Trophoblast cell (in vitro differentiated cells and primary cell): Measurements from ENCODE around the gene EXOC7.
A peak's percentile ranks its signal among the peaks of the same experiment; 100 is the strongest.

ENCODE experiments used
- DNase-seq, 2 donors: peaks; one replicate each; pipeline ENCODE4 v3.0.0-alpha.2; 2016
- H2AFZ ChIP-seq: 2 replicates; pipeline ENCODE4 v1.6.1; 2013; ENCODE audit warnings: low read length, moderate library complexity, mild to moderate bottlenecking; ENCODE audit not compliant: insufficient read depth, poor library complexity
- H2AK5ac ChIP-seq: 2 replicates; pipeline ENCODE4 v1.6.1; 2013; ENCODE audit warnings: mild to moderate bottlenecking, low read length
- H2BK120ac ChIP-seq: 2 replicates; pipeline ENCODE4 v1.6.1; 2013; ENCODE audit warnings: low read length, mild to moderate bottlenecking, moderate library complexity; ENCODE audit not compliant: insufficient read depth, poor library complexity
- H2BK12ac ChIP-seq: 2 replicates; pipeline ENCODE4 v1.6.1; 2013; ENCODE audit warnings: mild to moderate bottlenecking, low read length, moderate library complexity
- H2BK5ac ChIP-seq: 2 replicates; pipeline ENCODE4 v1.6.1; 2013; ENCODE audit warnings: low read length, low read depth, moderate library complexity, mild to moderate bottlenecking; ENCODE audit not compliant: poor library complexity
- H3K14ac ChIP-seq: 2 replicates; pipeline ENCODE4 v1.6.1; 2013; ENCODE audit warnings: mild to moderate bottlenecking, low read length
- H3K18ac ChIP-seq: 2 replicates; pipeline ENCODE4 v1.6.1; 2013; ENCODE audit warnings: mild to moderate bottlenecking, low read length
- H3K23ac ChIP-seq: 2 replicates; pipeline ENCODE4 v1.6.1; 2013; ENCODE audit warnings: low read length
- H3K27ac ChIP-seq: 2 replicates; pipeline ENCODE4 v1.5.1; 2013; ENCODE audit warnings: low read depth, mild to moderate bottlenecking, inconsistent platforms, low read length, moderate library complexity
- H3K27me3 ChIP-seq: 2 replicates; pipeline ENCODE4 v1.6.1; 2013; ENCODE audit warnings: inconsistent platforms, mild to moderate bottlenecking, low read length, moderate library complexity; ENCODE audit not compliant: insufficient read depth
- H3K36me3 ChIP-seq, 2 experiments: 1 replicate in 1 of 2; 2 replicates in 1 of 2; pipeline ENCODE4 v1.6.1; 2013; ENCODE audit warnings: low read length in 2 of 2, mild to moderate bottlenecking in 2 of 2, moderate library complexity in 1 of 2; ENCODE audit not compliant: insufficient read depth in 2 of 2, control insufficient read depth in 1 of 2
- H3K4ac ChIP-seq: 2 replicates; pipeline ENCODE4 v1.6.1; 2013; ENCODE audit warnings: low read depth, mild to moderate bottlenecking, low read length, moderate library complexity
- H3K4me1 ChIP-seq, 2 experiments: 1 replicate in 1 of 2; 2 replicates in 1 of 2; pipeline ENCODE4 v1.6.1; 2013; ENCODE audit warnings: low read length in 2 of 2, mild to moderate bottlenecking in 2 of 2, moderate library complexity in 1 of 2; ENCODE audit not compliant: insufficient read depth in 2 of 2, control insufficient read depth in 1 of 2
- H3K4me2 ChIP-seq: 2 replicates; pipeline ENCODE4 v1.6.1; 2013; ENCODE audit warnings: inconsistent platforms, mild to moderate bottlenecking, low read length, moderate library complexity
- H3K4me3 ChIP-seq: 2 replicates; pipeline ENCODE4 v1.5.1; 2013; ENCODE audit warnings: mild to moderate bottlenecking, low read depth, low read length, inconsistent platforms
- H3K79me1 ChIP-seq: one replicate; pipeline ENCODE4 v1.6.1; 2013; ENCODE audit warnings: low read length
- H3K79me2 ChIP-seq: 2 replicates; pipeline ENCODE4 v1.6.1; 2013; ENCODE audit warnings: low read length, mild to moderate bottlenecking; ENCODE audit not compliant: control insufficient read depth, insufficient read depth, poor library complexity
- H3K9ac ChIP-seq: 2 replicates; pipeline ENCODE4 v1.6.1; 2013; ENCODE audit warnings: mild to moderate bottlenecking, low read length
- H3K9me3 ChIP-seq: 2 replicates; pipeline ENCODE4 v1.6.1; 2013; ENCODE audit warnings: low read depth, mild to moderate bottlenecking, control low read depth, inconsistent platforms, low read length; ENCODE audit not compliant: insufficient read depth
- H4K12ac ChIP-seq: 2 replicates; pipeline ENCODE4 v1.6.1; 2013; ENCODE audit warnings: low read depth, mild to moderate bottlenecking, low read length, moderate library complexity
- H4K8ac ChIP-seq: 2 replicates; pipeline ENCODE4 v1.6.1; 2013; ENCODE audit warnings: low read depth, mild to moderate bottlenecking, low read length, moderate library complexity
- H4K91ac ChIP-seq: one replicate; pipeline ENCODE4 v1.6.1; 2013; ENCODE audit warnings: low read depth, mild to moderate bottlenecking, low read length, moderate library complexity
- WGBS: extraction: QIAGEN DNeasy Blood & Tissue Kit; methylation state at CpG from one replicate; pipeline ENCODE4 v1.1.7; 2013; ENCODE audit warnings: missing lambda C conversion rate; ENCODE audit not compliant: insufficient read length, insufficient coverage; ENCODE audit errors: extremely low coverage; 5-methylcytosine and 5-hydroxymethylcytosine counted together

Gene EXOC7

GRCh38 chr17:76146053-76146851 lies 42.7 kb upstream of the EXOC7 start:
- no CpG with 5 or more reads among the region's 22 CpGs for WGBS
- H3K4me1 ChIP-seq: peaks cover 5% of the 10 kb centered on the region in 2 experiments

DNA sequence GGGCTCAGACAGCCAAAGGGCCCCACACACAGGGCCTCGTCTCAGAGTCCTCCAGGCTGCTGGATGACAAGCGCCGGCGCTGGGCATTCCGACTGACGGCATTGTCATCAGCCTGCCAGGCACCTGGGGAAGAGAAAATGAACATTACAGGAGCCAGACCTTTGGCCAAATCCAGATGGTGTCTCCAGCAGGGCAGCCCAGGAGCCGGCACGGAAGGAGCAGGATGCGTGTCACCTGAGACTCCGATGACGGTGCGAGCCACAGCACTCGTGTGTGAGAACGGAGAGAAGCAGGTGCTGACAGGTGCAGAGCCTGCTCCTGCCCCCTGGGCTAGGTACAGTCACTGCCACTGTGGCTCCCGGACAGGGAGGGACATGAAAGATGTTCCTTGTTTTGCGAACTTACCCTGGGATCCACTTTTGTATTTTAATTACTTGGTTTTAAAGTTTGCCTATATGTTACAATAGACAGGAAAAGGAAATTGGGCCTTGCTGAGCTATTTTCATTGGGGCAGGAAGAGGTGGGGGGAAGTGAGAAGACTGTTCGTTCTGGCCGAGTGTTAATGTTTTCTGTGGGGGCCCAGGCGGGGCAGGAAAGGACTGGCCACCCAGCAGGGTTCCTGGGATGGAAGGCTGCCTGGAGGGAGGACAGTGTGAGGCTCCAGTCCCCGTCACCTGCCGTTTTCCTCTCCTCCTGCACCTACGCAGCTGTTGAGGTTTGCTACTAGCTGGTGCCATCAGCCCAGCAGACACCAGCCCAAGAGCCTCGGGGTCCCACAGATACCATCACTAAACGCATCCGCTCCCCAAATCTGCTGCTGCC lies 41.9 kb upstream of the EXOC7 start:
- H3K9me3 ChIP-seq: peaks cover 2% of the 10 kb centered on the region

More at GRCh38 chr17:76146053-76146851, 42.7 kb upstream of the EXOC7 start:
- no peaks in the 10 kb centered on the region for H3K36me3 ChIP-seq
- H2BK120ac ChIP-seq: no peak overlapping the region
- no peak overlapping the region for H3K9ac ChIP-seq
- H3K79me1 ChIP-seq: no peaks in the 10 kb centered on the region
- H2BK12ac ChIP-seq: no peak overlapping the region
- no peaks in the 10 kb centered on the region for H3K9me3 ChIP-seq
- no peak overlapping the region for H3K4ac ChIP-seq
- H3K27me3 ChIP-seq: peaks cover 9% of the 10 kb centered on the region
- H3K4me3 ChIP-seq: no peak overlapping the region
- no peak for DNase-seq
- no peak overlapping the region for H4K91ac ChIP-seq
- H4K8ac ChIP-seq: no peak overlapping the region
- H2BK5ac ChIP-seq: no peak overlapping the region
- H2AK5ac ChIP-seq: no peak overlapping the region
- H3K23ac ChIP-seq: no peak overlapping the region
- H3K14ac ChIP-seq: no peak overlapping the region
- no peak overlapping the region for H3K18ac ChIP-seq
- no peaks in the 10 kb centered on the region for H3K79me2 ChIP-seq
- H3K27ac ChIP-seq: no peak overlapping the region
- H2AFZ ChIP-seq: no peak overlapping the region
- H3K4me2 ChIP-seq: no peak overlapping the region
- no peak overlapping the region for H4K12ac ChIP-seq

DNA sequence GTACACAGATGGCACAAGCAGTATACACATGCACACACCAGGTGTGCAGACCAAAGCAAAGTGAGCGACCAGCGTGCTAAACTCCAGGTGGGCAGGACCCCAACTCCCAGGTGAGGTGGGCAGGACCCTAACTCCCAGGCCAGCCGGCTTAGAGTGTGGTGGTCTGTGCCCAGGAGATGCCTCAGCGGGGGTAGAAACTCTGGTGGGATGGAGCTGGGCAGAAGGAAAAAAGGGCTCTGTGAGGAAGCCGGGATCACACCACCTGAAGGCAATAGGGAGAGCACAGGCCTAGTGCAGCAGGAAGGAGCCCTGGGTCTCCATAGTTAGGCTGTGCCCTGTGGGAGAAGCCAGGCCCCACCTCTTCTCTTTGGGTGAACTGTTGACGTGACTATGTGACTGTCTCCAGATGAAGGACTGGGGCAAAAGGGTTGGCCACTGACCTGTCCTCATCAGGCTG lies 39.0 kb upstream of the EXOC7 start:
- no peak overlapping the region for H2BK120ac ChIP-seq
- no peak overlapping the region for H3K14ac ChIP-seq
- no peak overlapping the region for H3K18ac ChIP-seq
- DNase-seq: no peak
- no peak overlapping the region for H3K9ac ChIP-seq
- H3K4me2 ChIP-seq: no peak overlapping the region
- no peaks in the 10 kb centered on the region for H3K79me2 ChIP-seq
- no peak overlapping the region for H2AK5ac ChIP-seq
- H2BK12ac ChIP-seq: no peak overlapping the region
- H4K91ac ChIP-seq: no peak overlapping the region
- H3K9me3 ChIP-seq: peaks cover 7% of the 10 kb centered on the region
- no peak overlapping the region for H2BK5ac ChIP-seq
- no peak overlapping the region for H3K23ac ChIP-seq
- peaks cover 39% of the 10 kb centered on the region for H3K27me3 ChIP-seq
- peak overlapping the region; percentile 16 for H3K4me3 ChIP-seq
- no peaks in the 10 kb centered on the region for H3K36me3 ChIP-seq
- no peak overlapping the region for H3K27ac ChIP-seq
- H3K4me1 ChIP-seq: peaks cover 17 to 31% of the 10 kb centered on the region in 2 experiments
- no peaks in the 10 kb centered on the region for H3K79me1 ChIP-seq
- no peak overlapping the region for H2AFZ ChIP-seq
- no peak overlapping the region for H4K12ac ChIP-seq
- H4K8ac ChIP-seq: no peak overlapping the region
- no peak overlapping the region for H3K4ac ChIP-seq
- no CpG with 5 or more reads among the region's 6 CpGs for WGBS

More for the DNA sequence above, 41.9 kb upstream of the EXOC7 start:
- H2BK12ac ChIP-seq: no peak overlapping the region
- H4K8ac ChIP-seq: no peak overlapping the region
- H3K27ac ChIP-seq: no peak overlapping the region
- no peak for DNase-seq
- H2BK120ac ChIP-seq: no peak overlapping the region
- H3K79me1 ChIP-seq: no peaks in the 10 kb centered on the region
- no peaks in the 10 kb centered on the region for H3K79me2 ChIP-seq
- H4K12ac ChIP-seq: no peak overlapping the region
- H3K4me3 ChIP-seq: no peak overlapping the region
- H4K91ac ChIP-seq: no peak overlapping the region
- no peak overlapping the region for H3K14ac ChIP-seq
- H3K4ac ChIP-seq: no peak overlapping the region
- H3K36me3 ChIP-seq: no peaks in the 10 kb centered on the region
- no peak overlapping the region for H2BK5ac ChIP-seq
- H3K9ac ChIP-seq: no peak overlapping the region
- no peak overlapping the region for H3K18ac ChIP-seq
- no peak overlapping the region for H2AFZ ChIP-seq
- H3K4me2 ChIP-seq: no peak overlapping the region
- no CpG with 5 or more reads among the region's 25 CpGs for WGBS
- no peak overlapping the region for H3K23ac ChIP-seq
- H3K4me1 ChIP-seq: peaks cover 5 to 8% of the 10 kb centered on the region in 2 experiments
- H3K27me3 ChIP-seq: peaks cover 14% of the 10 kb centered on the region
- H2AK5ac ChIP-seq: no peak overlapping the region

DNA sequence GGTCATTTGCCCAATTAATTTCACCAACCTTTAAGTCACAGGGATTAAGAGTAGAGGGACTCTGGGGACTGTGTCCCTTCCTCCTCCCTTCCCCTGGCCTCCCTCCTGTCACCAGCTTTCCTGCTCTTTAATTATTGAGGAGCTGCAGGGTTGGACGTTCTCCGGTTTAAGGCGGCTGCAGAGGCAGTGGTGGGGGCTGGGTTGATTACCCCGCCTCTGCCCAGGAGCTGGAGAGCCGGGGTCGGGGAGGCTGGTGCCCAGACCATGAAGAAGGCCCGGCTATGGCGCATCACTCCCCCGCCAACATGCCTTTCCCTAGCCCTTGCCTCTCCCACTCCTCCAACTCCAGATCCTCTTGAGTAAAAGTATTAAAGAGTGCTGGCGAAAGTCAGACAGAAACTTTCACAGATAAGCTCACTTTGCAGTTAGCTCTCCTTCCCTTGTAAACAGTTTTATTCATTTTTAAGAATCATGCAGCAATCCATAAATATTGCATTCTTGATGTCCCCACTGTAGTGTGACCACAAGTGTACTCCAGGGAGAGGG lies 38.5 kb upstream of the EXOC7 start:
- H2BK12ac ChIP-seq: no peak overlapping the region
- no CpG with 5 or more reads among the region's 10 CpGs for WGBS

More for the DNA sequence above, 38.5 kb upstream of the EXOC7 start:
- Histone ChIP-seq H3K4me2 (no peak overlapping the region), H3K4me1 (peaks cover 17 to 31% of the 10 kb centered on the region in 2 experiments), H3K9me3 (peaks cover 10% of the 10 kb centered on the region), H3K79me2 (no peaks in the 10 kb centered on the region), H3K9ac (no peak overlapping the region), H3K36me3 (no peaks in the 10 kb centered on the region), H2BK120ac (no peak overlapping the region), H4K91ac (no peak overlapping the region), H3K23ac (no peak overlapping the region), H4K8ac (no peak overlapping the region), H4K12ac (no peak overlapping the region), H3K14ac (no peak overlapping the region), H2BK5ac (no peak overlapping the region), H3K27me3 (peaks cover 44% of the 10 kb centered on the region), H3K4me3 (peak overlapping the region; percentile 16), H3K4ac (no peak overlapping the region), H3K79me1 (no peaks in the 10 kb centered on the region), H3K27ac (no peak overlapping the region), H2AK5ac (no peak overlapping the region), H2AFZ (no peak overlapping the region), H3K18ac (no peak overlapping the region)
- no peak for DNase-seq
